Measurements from ENCODE around the gene SLC35A1.

Gene SLC35A1

GRCh38 chr6:87431263-87431662 lies 41.5 kb upstream of the SLC35A1 start:
- Histone ChIP-seq H3K9me3 (ENCODE audit: low read length) (no peaks in the 10 kb centered on the region), H3K27ac (ENCODE audit: low read depth, low read length, poor library complexity, severe bottlenecking) (no peak overlapping the region), H3K36me3 (ENCODE audit: insufficient read depth, low read length) (no peaks in the 10 kb centered on the region), H3K4me3 (ENCODE audit: low read depth, low read length, poor library complexity, severe bottlenecking) (no peak overlapping the region), H3K4me2 (ENCODE audit: low read length) (no peak overlapping the region), H3K9ac (ENCODE audit: low read length) (no peak overlapping the region), H3K9me2 (ENCODE audit: low read depth, low read length) (no peaks in the 10 kb centered on the region), H3K27me3 (ENCODE audit: insufficient read depth, low read length) (no peaks in the 10 kb centered on the region), H2AFZ (ENCODE audit: low read length) (no peak overlapping the region), H3K79me2 (ENCODE audit: insufficient read depth, low read length) (no peaks in the 10 kb centered on the region), H3K4me1 (ENCODE audit: insufficient read depth, low read length, severe bottlenecking) (no peaks in the 10 kb centered on the region), H3F3A (ENCODE audit: insufficient read depth, low read length) (no peaks in the 10 kb centered on the region), H4K20me1 (ENCODE audit: insufficient read depth, low read length) (no peaks in the 10 kb centered on the region)
- TF ChIP-seq EZH2 (IDR thresholded peaks at IDR 0.05; ENCODE audit: borderline replicate concordance, low read length) = no peak
- TF ChIP-seq, protein P1, sequence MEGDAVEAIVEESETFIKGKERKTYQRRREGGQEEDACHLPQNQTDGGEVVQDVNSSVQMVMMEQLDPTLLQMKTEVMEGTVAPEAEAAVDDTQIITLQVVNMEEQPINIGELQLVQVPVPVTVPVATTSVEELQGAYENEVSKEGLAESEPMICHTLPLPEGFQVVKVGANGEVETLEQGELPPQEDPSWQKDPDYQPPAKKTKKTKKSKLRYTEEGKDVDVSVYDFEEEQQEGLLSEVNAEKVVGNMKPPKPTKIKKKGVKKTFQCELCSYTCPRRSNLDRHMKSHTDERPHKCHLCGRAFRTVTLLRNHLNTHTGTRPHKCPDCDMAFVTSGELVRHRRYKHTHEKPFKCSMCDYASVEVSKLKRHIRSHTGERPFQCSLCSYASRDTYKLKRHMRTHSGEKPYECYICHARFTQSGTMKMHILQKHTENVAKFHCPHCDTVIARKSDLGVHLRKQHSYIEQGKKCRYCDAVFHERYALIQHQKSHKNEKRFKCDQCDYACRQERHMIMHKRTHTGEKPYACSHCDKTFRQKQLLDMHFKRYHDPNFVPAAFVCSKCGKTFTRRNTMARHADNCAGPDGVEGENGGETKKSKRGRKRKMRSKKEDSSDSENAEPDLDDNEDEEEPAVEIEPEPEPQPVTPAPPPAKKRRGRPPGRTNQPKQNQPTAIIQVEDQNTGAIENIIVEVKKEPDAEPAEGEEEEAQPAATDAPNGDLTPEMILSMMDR (IDR thresholded peaks at IDR 0.05; ENCODE audit: low read length) = no peak

- H3K9me2 ChIP-seq (ENCODE audit: low read depth, low read length) = no peaks in the 10 kb centered on the region
- H3K4me1 ChIP-seq (ENCODE audit: insufficient read depth, low read length, severe bottlenecking) = no peaks in the 10 kb centered on the region
- no peaks in the 10 kb centered on the region for H3K9me3 ChIP-seq (ENCODE audit: low read length)
- no peaks in the 10 kb centered on the region for H3K27me3 ChIP-seq (ENCODE audit: insufficient read depth, low read length)
- no peaks in the 10 kb centered on the region for H3F3A ChIP-seq (ENCODE audit: insufficient read depth, low read length)
- H3K79me2 ChIP-seq (ENCODE audit: insufficient read depth, low read length) = no peaks in the 10 kb centered on the region
- H4K20me1 ChIP-seq (ENCODE audit: insufficient read depth, low read length) = no peaks in the 10 kb centered on the region
- H3K27ac ChIP-seq (ENCODE audit: low read depth, low read length, poor library complexity, severe bottlenecking) = no peak overlapping the region
- no peak overlapping the region for H3K9ac ChIP-seq (ENCODE audit: low read length)
- no peak for TF ChIP-seq EZH2 (IDR thresholded peaks at IDR 0.05; ENCODE audit: borderline replicate concordance, low read length)
- TF ChIP-seq, protein P1 (IDR thresholded peaks at IDR 0.05; ENCODE audit: low read length) = no peak
- H3K4me3 ChIP-seq (ENCODE audit: low read depth, low read length, poor library complexity, severe bottlenecking) = no peak overlapping the region
- no peaks in the 10 kb centered on the region for H3K36me3 ChIP-seq (ENCODE audit: insufficient read depth, low read length)
- no peak overlapping the region for H3K4me2 ChIP-seq (ENCODE audit: low read length)
- H2AFZ ChIP-seq (ENCODE audit: low read length) = no peak overlapping the region
These were observed 36.3 kb upstream of the SLC35A1 start for GRCh38 chr6:87436435-87436834.

GRCh38 chr6:87441711-87442110 lies 31.1 kb upstream of the SLC35A1 start:
- Histone ChIP-seq H3K27me3 (ENCODE audit: insufficient read depth, low read length) (no peaks in the 10 kb centered on the region), H3K79me2 (ENCODE audit: insufficient read depth, low read length) (no peaks in the 10 kb centered on the region), H3K4me1 (ENCODE audit: insufficient read depth, low read length, severe bottlenecking) (no peaks in the 10 kb centered on the region), H3K9me2 (ENCODE audit: low read depth, low read length) (no peaks in the 10 kb centered on the region), H3K27ac (ENCODE audit: low read depth, low read length, poor library complexity, severe bottlenecking) (no peak overlapping the region), H3K9me3 (ENCODE audit: low read length) (no peaks in the 10 kb centered on the region), H2AFZ (ENCODE audit: low read length) (no peak overlapping the region), H3K4me3 (ENCODE audit: low read depth, low read length, poor library complexity, severe bottlenecking) (no peak overlapping the region), H3K4me2 (ENCODE audit: low read length) (no peak overlapping the region), H3K9ac (ENCODE audit: low read length) (no peak overlapping the region), H3K36me3 (ENCODE audit: insufficient read depth, low read length) (no peaks in the 10 kb centered on the region), H4K20me1 (ENCODE audit: insufficient read depth, low read length) (no peaks in the 10 kb centered on the region), H3F3A (ENCODE audit: insufficient read depth, low read length) (no peaks in the 10 kb centered on the region)
- no peak for TF ChIP-seq EZH2 (IDR thresholded peaks at IDR 0.05; ENCODE audit: borderline replicate concordance, low read length)
- TF ChIP-seq, protein P1 (IDR thresholded peaks at IDR 0.05; ENCODE audit: low read length) = no peak
